GM19438 (cell line): ENCODE measurements around the gene APOL3.
"Not testable (repeated sequence)": the region's sequence is repeated elsewhere in the genome, so short reads cannot be mapped to it uniquely, and the experiment has no call there.

Experiments used
- ATAC-seq: cut with Tn5 transposase; IDR thresholded peaks from one replicate; pipeline ENCODE4 v1.9.1; 2021; ENCODE audit warnings: low read depth; ENCODE audit not compliant: unreplicated experiment

Gene APOL3

GRCh38 chr22:36138709-36139108, 21.8 kb downstream of the APOL3 start:
- not testable (repeated sequence) for ATAC-seq

DNA sequence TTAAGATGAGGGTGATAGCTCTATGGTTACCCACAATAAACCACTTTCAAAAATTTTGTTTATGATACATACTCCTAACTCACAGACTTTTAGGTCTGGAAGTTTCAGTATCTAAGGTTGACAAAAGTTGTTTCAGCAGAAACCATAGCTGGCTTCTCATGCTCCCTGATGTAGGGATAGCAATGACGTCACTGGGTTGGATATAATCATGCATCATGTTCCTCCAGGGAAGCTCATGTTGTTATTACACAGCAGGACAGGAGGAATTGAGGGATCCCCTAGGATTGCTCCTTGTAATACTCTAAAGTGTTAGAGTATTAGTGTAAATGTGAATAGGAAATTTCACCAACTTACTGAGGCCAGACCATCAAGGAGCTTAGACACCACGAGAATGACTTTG, 23.6 kb downstream of the APOL3 start:
- no peak for ATAC-seq

DNA sequence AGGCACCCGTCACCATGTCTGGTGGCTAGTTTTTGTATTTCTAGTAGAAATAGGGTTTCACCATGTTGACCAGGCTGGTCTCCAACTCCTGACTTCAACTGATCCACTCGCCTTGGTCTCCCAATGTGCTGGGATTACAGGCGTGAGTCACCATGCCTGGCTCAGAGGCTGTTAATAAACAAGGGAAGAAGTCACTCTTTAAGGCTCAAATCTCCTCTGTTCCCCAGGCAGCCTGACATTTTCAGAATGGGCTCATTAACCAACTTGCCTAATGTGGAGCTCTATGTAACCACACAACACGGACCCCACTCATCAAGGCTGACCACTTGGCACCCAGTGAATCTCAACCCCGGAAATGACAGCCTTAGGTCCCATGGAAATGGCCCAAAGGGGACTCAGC, 24.1 kb downstream of the APOL3 start:
- no peak for ATAC-seq

DNA sequence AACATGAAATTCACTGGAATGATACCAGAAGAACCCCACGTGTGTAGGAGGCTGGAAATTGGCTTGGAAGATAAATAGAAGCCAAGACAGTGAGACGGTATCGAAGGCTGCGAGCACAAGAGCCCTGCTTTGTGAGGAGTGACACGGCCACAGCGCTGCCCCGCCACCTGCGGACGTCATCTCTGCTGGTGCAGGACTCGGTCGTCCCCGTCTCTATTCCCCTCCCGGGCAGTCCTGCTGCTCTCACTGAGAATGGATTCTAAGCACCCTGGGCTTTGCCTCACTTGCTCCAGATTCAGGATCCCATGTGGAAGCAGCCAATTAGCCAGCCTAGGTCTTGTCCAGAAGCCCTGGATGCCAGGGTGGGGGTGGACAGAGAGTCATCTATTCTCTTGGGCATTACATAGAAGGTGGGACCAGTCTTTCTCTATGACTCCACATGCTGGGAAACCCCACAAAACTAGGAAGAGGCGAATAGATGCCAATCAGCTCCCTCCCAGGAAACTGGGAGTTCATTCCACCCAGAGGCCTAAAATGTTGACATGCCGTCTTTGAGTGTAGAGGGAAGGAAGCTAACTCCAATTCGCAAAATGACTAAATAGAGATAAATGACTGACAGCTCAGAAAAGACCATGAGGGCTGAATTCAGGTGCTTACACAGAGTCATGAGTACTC, 25.1 kb downstream of the APOL3 start:
- no peak for ATAC-seq

- ATAC-seq, result no peak
These were observed 26.4 kb downstream of the APOL3 start for GRCh38 chr22:36134182-36134581.

- no peak for ATAC-seq
These were observed 28.6 kb downstream of the APOL3 start for GRCh38 chr22:36131907-36132306.

GRCh38 chr22:36129486-36130388, 30.8 kb downstream of the APOL3 start:
- ATAC-seq, result no peak

- ATAC-seq, result no peak
These were observed 31.5 kb downstream of the APOL3 start for GRCh38 chr22:36129071-36129470.

DNA sequence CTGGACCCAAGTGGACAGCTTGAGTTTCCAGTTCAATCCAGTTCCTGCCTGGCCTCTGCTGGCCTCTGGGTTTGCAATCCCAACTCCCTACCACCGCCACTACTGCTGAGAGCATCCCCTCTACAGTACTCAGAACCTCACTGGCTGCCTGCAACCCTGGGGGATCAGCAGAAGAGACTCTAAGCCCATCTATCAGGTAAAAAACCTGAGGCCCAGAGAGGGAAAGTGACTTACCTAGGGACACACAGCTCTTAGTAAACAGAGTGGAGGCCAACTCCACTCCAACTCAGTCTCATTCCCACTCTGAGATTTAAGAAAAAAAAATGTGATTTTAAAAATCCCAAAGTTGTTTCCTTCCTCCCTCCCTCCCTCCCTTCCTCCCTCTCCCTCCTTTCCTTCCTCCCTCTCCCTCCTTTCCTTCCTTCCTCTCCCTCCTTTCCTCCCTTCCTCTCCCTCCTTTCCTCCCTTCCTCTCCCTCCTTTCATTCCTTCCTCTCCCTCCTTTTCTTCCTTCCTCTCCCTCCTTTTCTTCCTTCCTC, 34.5 kb downstream of the APOL3 start:
- no peak for ATAC-seq

DNA sequence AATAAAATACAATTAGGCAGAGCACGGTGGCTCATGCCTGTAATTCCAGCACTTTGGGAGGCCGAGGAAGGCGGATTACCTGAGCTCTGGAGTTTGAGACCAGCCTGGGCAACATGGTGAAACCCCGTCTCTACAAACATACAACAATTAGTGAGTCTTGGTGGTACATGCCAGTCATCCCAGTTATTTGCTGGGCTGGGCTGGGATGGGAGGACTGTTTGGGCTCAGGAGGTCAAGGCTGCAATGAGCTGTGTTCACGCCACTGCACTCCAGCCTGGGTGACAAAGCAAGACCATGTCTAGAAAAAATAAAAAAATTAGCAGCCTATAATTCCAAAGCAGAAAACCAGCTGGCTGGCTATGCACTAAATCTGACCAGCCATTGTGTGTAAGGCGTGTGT, 35.1 kb downstream of the APOL3 start:
- no peak for ATAC-seq

- ATAC-seq, result no peak
These were observed 35.9 kb downstream of the APOL3 start for GRCh38 chr22:36124666-36125065.

GRCh38 chr22:36123673-36124630, 36.6 kb downstream of the APOL3 start:
- ATAC-seq, result peak; percentile 83

DNA sequence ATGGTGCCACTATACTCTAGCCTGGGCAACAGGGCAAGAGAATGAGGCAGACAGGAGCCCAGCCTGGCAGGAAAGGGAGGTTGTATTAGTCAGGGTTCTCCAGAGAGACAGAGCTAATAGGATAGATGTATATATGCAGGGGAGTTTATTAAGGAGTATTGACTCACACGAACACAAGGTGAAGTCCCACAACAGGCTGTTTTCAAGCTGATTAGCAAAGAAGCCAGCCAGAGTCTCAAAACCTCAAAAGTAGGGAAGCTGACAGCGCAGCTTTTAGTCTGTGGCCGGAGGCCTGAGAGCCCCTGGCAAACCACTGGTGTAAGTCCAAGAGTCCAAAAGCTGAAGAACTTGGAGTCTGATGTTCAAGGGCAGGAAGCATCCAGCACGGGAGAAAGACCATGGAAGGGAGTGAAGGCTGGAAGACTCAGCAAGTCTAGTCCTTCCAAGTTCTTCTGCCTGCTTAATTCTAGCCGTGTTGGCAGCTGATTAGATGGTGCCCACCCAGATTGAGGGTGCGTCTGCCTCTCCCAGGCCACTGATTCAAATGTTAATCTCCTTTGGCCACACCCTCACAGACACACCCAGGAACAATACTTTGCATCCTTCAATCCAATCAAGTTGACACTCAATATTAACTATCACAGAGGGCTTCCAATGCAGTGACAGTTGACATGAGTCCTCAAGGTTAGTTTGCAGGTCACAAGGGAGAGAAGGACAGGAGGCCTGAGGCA, 39.8 kb downstream of the APOL3 start:
- ATAC-seq, result not testable (repeated sequence)

GRCh38 chr22:36117053-36117554, 43.5 kb downstream of the APOL3 start:
- no peak for ATAC-seq

DNA sequence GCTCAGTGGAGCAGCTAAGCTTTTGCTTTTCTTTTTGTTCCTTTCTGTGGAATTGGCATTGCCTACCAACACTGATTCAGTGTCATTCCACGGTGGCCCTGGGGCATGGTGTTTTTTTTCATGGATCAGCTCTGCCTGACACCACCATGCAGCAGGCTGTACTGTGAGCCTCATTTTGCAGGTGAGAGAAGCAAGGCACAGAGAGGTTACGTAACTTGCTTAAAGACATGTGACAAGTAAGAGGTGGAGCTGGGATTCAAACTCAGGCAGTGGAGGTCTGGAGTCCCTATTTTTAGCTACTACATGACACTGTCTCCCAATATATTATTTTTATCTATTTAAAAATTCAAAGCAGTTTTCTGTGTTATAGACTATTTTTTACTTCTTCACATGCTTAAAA, 44.4 kb downstream of the APOL3 start:
- ATAC-seq, result no peak

- ATAC-seq, result no peak
These were observed 47.4 kb downstream of the APOL3 start for GRCh38 chr22:36113121-36113520.

DNA sequence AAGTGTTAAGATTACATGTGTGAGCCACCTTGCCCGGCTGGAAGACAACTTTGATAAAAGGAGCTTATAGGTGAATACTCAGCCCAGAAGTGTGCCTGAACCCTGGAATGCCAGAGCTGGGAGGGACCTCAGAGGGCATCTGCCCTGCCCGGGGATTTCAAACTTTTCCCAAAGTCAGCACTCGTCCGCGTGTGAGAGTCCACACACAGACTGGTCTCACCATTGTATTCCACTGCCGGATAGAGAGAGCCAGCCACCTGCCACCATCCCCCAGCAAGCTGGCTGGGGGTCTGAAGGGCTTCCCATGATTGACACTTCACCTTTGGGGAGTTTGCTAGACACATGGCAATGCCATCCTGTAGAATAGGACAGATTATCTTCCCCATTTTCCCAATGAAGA, 49.2 kb downstream of the APOL3 start:
- no peak for ATAC-seq

- no peak for ATAC-seq
These were observed 50.2 kb downstream of the APOL3 start for GRCh38 chr22:36110306-36110881.

GRCh38 chr22:36107436-36107835, 53.1 kb downstream of the APOL3 start:
- ATAC-seq, result no peak
